WERI-Rb-1 (cell line): ENCODE data around the gene KCNJ2.

ENCODE experiments used
- DNase-seq: peaks from one replicate; pipeline ENCODE4 v3.0.0-alpha.2; 2020
- H3K27ac ChIP-seq: fragments of 250-450 bp; sonication (Bioruptor Pico); 2 replicates; pipeline ENCODE4 v1.5.1; 2020; ENCODE audit warnings: mild to moderate bottlenecking, moderate library complexity
- H3K27me3 ChIP-seq: fragments of 250-450 bp; sonication (Bioruptor Pico); 2 replicates; pipeline ENCODE4 v1.5.1; 2021; ENCODE audit warnings: mild to moderate bottlenecking, low read depth, moderate library complexity; ENCODE audit not compliant: insufficient read depth, severe bottlenecking
- H3K36me3 ChIP-seq: fragments of 250-450 bp; sonication (Bioruptor Pico); 2 replicates; pipeline ENCODE4 v1.5.1; 2020; ENCODE audit warnings: mild to moderate bottlenecking, moderate library complexity
- H3K4me3 ChIP-seq: 2 replicates; pipeline ENCODE4 v1.5.1; 2011; ENCODE audit warnings: low read depth, mild to moderate bottlenecking, control low read depth, low read length
- H3K9me3 ChIP-seq: fragments of 250-450 bp; sonication (Bioruptor Pico); 2 replicates; pipeline ENCODE4 v1.5.1; 2021; ENCODE audit warnings: mild to moderate bottlenecking, moderate library complexity; ENCODE audit not compliant: severe bottlenecking
- TF ChIP-seq, protein P1 (sequence below): IDR thresholded peaks from 2 replicates; pipeline ENCODE4 v1.5.1; 2011; ENCODE audit warnings: low read depth, mild to moderate bottlenecking, control low read depth, inconsistent platforms, low read length

KCNJ2 gene

DNA sequence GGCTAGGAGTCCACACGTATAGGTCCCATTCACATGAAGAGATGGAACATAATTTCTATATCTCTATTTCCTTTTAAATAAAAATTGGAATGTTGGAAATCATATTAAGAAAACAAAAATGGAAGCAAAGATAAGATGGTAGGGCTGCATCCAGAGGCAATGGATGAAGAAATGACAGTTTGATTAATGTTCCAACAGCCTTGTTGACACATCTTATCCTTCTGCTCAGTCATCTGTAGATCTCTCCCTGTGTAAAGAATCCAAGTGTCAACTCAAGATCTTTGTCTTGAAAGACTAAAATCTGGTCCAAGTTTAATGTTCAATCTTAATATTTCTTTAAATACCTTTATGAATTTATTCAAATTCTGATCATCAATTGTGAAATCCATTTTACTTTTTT is 7.8 kb upstream of the KCNJ2 start:
- Histone ChIP-seq H3K27ac (no peak overlapping the region), H3K9me3 (peaks cover 3% of the 10 kb centered on the region), H3K4me3 (no peak overlapping the region), H3K27me3 (no peaks in the 10 kb centered on the region), H3K36me3 (no peaks in the 10 kb centered on the region)
- TF ChIP-seq, protein P1, sequence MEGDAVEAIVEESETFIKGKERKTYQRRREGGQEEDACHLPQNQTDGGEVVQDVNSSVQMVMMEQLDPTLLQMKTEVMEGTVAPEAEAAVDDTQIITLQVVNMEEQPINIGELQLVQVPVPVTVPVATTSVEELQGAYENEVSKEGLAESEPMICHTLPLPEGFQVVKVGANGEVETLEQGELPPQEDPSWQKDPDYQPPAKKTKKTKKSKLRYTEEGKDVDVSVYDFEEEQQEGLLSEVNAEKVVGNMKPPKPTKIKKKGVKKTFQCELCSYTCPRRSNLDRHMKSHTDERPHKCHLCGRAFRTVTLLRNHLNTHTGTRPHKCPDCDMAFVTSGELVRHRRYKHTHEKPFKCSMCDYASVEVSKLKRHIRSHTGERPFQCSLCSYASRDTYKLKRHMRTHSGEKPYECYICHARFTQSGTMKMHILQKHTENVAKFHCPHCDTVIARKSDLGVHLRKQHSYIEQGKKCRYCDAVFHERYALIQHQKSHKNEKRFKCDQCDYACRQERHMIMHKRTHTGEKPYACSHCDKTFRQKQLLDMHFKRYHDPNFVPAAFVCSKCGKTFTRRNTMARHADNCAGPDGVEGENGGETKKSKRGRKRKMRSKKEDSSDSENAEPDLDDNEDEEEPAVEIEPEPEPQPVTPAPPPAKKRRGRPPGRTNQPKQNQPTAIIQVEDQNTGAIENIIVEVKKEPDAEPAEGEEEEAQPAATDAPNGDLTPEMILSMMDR, result no peak
- DNase-seq, result no peak

DNA sequence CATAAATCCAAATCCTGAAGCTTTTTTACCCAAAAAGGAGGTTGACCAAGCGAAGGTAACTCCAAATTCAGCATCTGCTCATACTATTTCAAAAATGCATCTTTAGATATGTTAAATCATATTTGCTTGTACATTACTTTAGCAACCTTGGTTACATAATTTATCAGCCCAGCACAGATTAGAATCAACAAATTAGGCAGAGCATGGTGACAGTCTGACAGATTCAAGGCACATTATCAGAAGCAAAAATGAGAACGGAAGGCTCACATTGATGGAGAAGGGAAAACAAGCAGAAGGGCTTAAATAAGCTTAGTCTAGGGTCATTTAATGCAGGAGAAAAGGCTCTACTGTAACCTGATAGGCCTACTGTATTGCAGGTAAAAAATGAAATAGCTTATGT is 3.9 kb upstream of the KCNJ2 start:
- DNase-seq, result no peak
- TF ChIP-seq, protein P1, result no peak
- Histone ChIP-seq H3K36me3 (no peaks in the 10 kb centered on the region; the same call in 1 of the 2 replicates), H3K27me3 (no peaks in the 10 kb centered on the region), H3K9me3 (peaks cover 3% of the 10 kb centered on the region), H3K4me3 (no peak overlapping the region), H3K27ac (no peak overlapping the region)

GRCh38 chr17:70166615-70167014 is 2.7 kb upstream of the KCNJ2 start:
- Histone ChIP-seq H3K36me3 (no peaks in the 10 kb centered on the region; the same call in 1 of the 2 replicates), H3K9me3 (peaks cover 3% of the 10 kb centered on the region), H3K27me3 (no peaks in the 10 kb centered on the region), H3K4me3 (no peak overlapping the region), H3K27ac (no peak overlapping the region)
- no peak for DNase-seq
- TF ChIP-seq, protein P1, result no peak

DNA sequence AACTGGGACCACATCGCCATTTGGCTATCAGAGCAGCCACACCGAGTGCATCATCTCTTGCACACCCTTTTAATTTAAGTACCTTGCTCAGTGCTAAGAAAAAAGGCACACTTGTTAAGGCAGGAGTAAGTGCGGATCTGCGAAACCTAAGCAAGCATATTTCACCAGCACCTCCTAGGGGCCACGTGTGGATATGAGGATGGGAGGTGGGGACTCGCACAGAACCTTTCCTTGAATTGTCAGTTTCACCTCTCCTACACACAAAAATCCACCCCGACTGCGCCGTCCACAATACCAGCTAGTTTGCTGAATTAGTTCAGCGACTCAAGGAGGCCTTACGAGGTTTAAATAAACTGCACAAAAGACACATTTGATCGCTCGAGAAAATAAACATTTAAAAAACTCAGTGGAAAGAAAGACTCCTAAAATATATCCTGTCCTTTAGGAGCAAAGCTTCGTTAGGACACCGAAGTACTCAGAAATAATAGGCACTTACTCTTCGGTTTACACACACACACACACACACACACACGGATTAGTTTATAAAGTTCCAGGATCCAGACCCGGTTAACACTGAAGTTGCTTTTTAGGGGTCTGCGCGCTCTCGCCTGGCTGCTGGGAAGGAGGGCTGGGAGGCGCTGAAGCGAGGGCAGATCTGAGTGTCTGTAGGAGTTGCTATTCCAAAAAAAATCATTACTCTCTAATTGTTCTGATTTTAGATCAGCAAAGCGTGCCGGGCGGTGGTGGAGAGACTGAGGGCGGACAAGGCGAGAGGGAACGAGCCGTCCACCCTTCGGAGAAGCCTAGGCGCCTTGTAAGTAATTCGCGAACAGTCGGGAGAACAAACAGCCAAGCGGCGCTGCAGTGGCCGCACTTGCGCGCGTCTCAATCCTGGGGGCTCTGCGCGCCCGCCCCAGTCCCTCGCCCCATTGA is 1.0 kb upstream of the KCNJ2 start:
- TF ChIP-seq, protein P1, result peak; percentile 95
- peak; percentile 90 for DNase-seq
- Histone ChIP-seq H3K27ac (peak overlapping the region; percentile 90), H3K9me3 (peaks cover 3% of the 10 kb centered on the region), H3K4me3 (peak overlapping the region; percentile 87), H3K36me3 (peaks cover 7% of the 10 kb centered on the region; the same call in 1 of the 2 replicates), H3K27me3 (no peaks in the 10 kb centered on the region)

DNA sequence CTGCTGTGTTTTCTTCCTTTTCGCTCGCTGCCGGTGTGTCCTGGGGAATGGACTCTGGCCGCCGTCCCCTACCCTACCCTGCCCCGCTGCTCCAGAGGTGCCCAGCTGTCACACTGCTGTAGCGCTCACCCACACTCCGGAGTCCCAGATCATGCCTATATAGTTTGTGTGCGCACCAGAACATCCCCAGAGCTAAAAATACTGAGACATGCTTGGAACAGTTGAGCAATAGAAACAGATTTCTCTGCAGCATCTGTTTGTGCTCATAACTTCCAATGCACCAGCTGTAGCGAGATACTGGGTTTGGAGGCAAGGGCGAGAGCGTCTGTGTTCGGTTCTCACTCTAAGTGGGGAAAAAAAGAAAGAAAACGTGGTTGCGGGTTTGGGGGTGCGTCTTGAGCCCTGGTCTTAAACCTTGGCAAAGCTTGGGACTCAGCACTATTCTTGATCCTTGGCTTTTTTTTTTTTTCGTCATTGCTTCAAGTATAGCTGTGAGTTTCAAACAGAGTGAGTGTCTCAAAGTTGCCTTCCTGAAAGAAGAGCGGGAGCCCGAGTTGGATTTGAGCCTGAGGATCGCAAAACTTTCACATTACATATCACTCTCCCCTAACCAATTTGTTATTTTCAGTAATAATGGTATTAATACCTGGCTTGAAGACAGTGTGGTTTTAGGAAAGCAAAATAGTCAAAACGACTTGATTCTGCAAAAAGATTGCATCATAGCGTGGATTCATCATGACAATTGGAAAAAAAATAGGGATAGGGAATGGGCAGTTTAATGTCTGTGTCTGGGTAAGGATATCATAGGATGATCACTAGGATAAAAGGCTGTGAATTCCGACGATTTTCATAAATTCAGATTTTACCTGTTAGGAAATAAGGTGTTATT is 621 bp downstream of the KCNJ2 start:
- no peaks in the 10 kb centered on the region for H3K27me3 ChIP-seq
- TF ChIP-seq, protein P1, result no peak
- DNase-seq, result no peak
- H3K4me3 ChIP-seq, result peak overlapping the region; percentile 87
- H3K27ac ChIP-seq, result peak overlapping the region; percentile 62
- H3K36me3 ChIP-seq, result peaks cover 16% of the 10 kb centered on the region
- peaks cover 3% of the 10 kb centered on the region for H3K9me3 ChIP-seq
